SU-DHL-6 (cell line): Measurements from ENCODE around the gene FOXK2.

Experiments used
- H2AFZ ChIP-seq: fragments of 200-600 bp; sonication (generic); 2 replicates; pipeline ENCODE4 v1.6.1; 2014; ENCODE audit warnings: low read depth, mild to moderate bottlenecking, moderate library complexity, mixed read lengths, antibody characterized with exemption, low read length; ENCODE audit not compliant: severe bottlenecking
- H3F3A ChIP-seq: fragments of 200-600 bp; shearing (Covaris generic); 2 replicates; pipeline ENCODE4 v1.6.0; 2016; ENCODE audit warnings: antibody characterized with exemption, mild to moderate bottlenecking; ENCODE audit not compliant: insufficient read depth
- H3K27ac ChIP-seq: fragments of 200-600 bp; sonication (generic); 2 replicates; pipeline ENCODE4 v1.5.1; 2016; ENCODE audit warnings: low read depth, mild to moderate bottlenecking, low read length, moderate library complexity, mixed read lengths
- H3K27me3 ChIP-seq: fragments of 200-600 bp; sonication (generic), shearing (Covaris generic); 2 replicates; pipeline ENCODE4 v1.6.0; 2014; ENCODE audit warnings: mild to moderate bottlenecking, low read length
- H3K36me3 ChIP-seq: fragments of 200-600 bp; sonication (generic); 2 replicates; pipeline ENCODE4 v1.6.1; 2014; ENCODE audit warnings: mild to moderate bottlenecking, low read length, mixed read lengths
- H3K4me2 ChIP-seq: fragments of 300-600, 200-600 bp; shearing (Covaris generic), sonication (generic); 2 replicates; pipeline ENCODE4 v1.6.0; 2014; ENCODE audit warnings: low read length, low read depth, mild to moderate bottlenecking; ENCODE audit not compliant: poor library complexity, severe bottlenecking
- H3K4me3 ChIP-seq: fragments of 200-600 bp; sonication (generic); 2 replicates; pipeline ENCODE4 v1.5.1; 2014; ENCODE audit warnings: antibody characterized with exemption, low read length, mild to moderate bottlenecking, mixed read lengths; ENCODE audit not compliant: insufficient read depth, poor library complexity, severe bottlenecking
- H3K79me2 ChIP-seq: fragments of 200-600 bp; sonication (generic); 2 replicates; pipeline ENCODE4 v1.6.1; 2014; ENCODE audit warnings: mild to moderate bottlenecking, low read length, moderate library complexity; ENCODE audit not compliant: insufficient read depth
- H3K9ac ChIP-seq: fragments of 200-600 bp; sonication (generic); 2 replicates; pipeline ENCODE4 v1.7.0; 2014; ENCODE audit warnings: mild to moderate bottlenecking, low read length
- H3K9me2 ChIP-seq: fragments of 200-600 bp; sonication (generic); replicated peaks from 2 replicates; pipeline ENCODE4 v1.6.1; 2014; ENCODE audit warnings: low read length; ENCODE audit not compliant: insufficient read depth
- H3K9me3 ChIP-seq: fragments of 200-600 bp; sonication (generic); 2 replicates; pipeline ENCODE4 v1.6.1; 2014; ENCODE audit warnings: low read length, mixed read lengths; ENCODE audit not compliant: insufficient read depth
- H4K20me1 ChIP-seq: fragments of 200-600 bp; sonication (generic); 2 replicates; pipeline ENCODE4 v1.6.1; 2014; ENCODE audit warnings: low read depth, mild to moderate bottlenecking, antibody characterized with exemption, low read length, moderate library complexity, mixed read lengths
- EZH2phosphoT487 ChIP-seq: fragments of 200-600 bp; sonication (generic), shearing (Covaris generic); conservative IDR thresholded peaks from 2 replicates; pipeline ENCODE4 v1.6.1; 2018; ENCODE audit warnings: mild to moderate bottlenecking, antibody characterized with exemption, low read length, moderate library complexity, mixed read lengths
- TF ChIP-seq, protein P1 (sequence below): fragments of 200-600 bp; sonication (generic); IDR thresholded peaks from one replicate; pipeline ENCODE4 v1.5.1; 2017; ENCODE audit warnings: antibody characterized with exemption, mild to moderate bottlenecking, low read length, moderate library complexity; ENCODE audit not compliant: insufficient read depth, poor library complexity, severe bottlenecking

The FOXK2 gene

DNA sequence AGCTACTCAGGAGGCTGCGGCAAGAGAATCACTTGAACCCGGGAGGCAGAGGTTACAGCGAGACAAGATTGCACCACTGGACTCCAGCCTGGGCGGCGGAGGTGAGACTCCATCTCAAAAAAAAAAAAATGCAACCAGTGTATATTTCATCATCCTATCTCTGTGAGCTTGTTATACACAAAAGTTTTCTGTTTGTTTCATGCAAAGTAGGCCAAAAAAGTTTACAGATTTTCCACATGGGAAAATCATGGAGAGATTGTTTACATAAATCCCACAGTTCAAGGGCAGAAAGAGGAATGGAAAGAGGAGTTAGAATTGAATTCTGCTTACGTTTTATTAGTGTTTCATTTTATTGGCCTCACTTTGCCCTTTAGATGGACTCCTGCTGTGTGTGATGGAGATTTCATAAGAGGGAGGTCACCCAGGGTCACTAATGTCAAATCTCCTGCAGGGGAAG lies 36.3 kb upstream of the FOXK2 start:
- Histone ChIP-seq H3K36me3 (peaks cover 2% of the 10 kb centered on the region; the same call in 1 of the 2 replicates), H3K9ac (no peak overlapping the region), H3K4me2 (no peak overlapping the region), H3K27me3 (no peaks in the 10 kb centered on the region), H3K9me3 (no peaks in the 10 kb centered on the region), H3K9me2 (no peaks in the 10 kb centered on the region), H3K79me2 (no peaks in the 10 kb centered on the region), H4K20me1 (no peaks in the 10 kb centered on the region), H3K27ac (no peak overlapping the region), H3K4me3 (no peak overlapping the region), H2AFZ (no peak overlapping the region), H3F3A (no peaks in the 10 kb centered on the region)
- TF ChIP-seq EZH2phosphoT487: no peak
- TF ChIP-seq, protein P1, sequence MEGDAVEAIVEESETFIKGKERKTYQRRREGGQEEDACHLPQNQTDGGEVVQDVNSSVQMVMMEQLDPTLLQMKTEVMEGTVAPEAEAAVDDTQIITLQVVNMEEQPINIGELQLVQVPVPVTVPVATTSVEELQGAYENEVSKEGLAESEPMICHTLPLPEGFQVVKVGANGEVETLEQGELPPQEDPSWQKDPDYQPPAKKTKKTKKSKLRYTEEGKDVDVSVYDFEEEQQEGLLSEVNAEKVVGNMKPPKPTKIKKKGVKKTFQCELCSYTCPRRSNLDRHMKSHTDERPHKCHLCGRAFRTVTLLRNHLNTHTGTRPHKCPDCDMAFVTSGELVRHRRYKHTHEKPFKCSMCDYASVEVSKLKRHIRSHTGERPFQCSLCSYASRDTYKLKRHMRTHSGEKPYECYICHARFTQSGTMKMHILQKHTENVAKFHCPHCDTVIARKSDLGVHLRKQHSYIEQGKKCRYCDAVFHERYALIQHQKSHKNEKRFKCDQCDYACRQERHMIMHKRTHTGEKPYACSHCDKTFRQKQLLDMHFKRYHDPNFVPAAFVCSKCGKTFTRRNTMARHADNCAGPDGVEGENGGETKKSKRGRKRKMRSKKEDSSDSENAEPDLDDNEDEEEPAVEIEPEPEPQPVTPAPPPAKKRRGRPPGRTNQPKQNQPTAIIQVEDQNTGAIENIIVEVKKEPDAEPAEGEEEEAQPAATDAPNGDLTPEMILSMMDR: no peak

DNA sequence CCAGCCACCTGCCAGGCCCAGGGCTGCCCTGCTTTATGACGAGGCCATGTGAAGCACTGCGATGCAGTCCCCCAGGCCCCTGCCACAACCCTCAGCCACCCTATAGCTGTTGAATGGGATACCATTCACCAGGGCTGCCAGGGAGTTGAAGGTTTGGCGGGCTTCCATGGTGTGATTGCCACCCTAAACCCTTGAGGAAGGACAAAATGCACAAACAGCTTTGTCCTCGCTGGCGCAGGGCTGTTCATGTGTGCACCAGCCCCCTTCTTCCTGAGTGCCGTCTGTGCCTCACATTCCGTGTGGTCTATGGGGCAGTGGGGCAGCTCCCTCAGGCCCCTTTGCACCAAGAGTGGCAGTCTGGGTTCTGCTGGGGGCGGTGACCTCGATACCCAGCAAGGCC lies 35.7 kb upstream of the FOXK2 start:
- TF ChIP-seq EZH2phosphoT487: no peak
- TF ChIP-seq, protein P1: no peak
- no peak overlapping the region for H3K4me3 ChIP-seq
- H3K27ac ChIP-seq: no peak overlapping the region
- no peak overlapping the region for H3K4me2 ChIP-seq
- no peaks in the 10 kb centered on the region for H3K9me3 ChIP-seq
- H3K36me3 ChIP-seq: peaks cover 2% of the 10 kb centered on the region; the same call in 1 of the 2 replicates
- H4K20me1 ChIP-seq: no peaks in the 10 kb centered on the region
- H3K79me2 ChIP-seq: no peaks in the 10 kb centered on the region
- no peak overlapping the region for H3K9ac ChIP-seq
- H3K27me3 ChIP-seq: no peaks in the 10 kb centered on the region
- no peak overlapping the region for H2AFZ ChIP-seq
- no peaks in the 10 kb centered on the region for H3F3A ChIP-seq
- H3K9me2 ChIP-seq: no peaks in the 10 kb centered on the region

DNA sequence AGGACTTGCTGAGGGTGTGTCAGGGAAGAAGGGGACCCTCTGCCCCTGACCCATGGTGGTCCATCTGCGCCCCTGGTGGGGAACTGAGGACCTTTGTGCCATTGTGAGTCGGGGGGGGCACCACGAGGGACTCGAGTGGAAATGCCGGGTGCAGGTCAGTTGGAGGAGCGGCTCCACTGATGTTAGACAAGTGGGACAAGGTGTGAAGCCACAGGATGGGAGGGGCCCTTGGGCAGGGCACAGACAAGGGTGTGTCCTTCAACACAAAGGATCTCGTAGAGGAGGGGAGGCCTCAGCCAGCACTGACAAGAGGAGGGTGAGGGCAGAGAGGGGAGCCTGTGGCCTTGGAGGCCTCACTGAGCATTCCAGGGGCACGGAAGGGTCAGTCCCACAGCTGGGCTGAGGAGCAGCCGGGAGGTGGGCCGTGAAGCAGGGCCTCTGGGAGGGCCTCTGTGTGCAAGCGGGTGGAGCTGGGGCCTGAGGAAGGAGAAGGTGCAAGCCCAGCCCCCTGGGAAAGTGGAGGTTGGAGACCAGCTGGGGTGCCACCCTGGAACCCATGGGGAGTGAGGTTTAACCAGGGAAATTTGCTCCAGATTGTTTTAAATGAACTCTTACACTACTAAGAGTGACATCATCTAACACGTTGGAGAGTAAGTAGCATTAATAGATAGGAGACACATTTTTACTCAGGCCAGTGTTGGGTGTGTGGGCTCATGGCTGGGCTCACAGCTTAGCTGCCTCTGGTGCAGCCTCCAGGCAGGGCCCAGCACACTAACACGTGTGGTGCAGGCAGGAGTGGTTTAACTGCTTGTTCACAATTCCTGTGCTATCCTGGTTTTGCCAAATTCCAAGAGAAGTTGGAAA lies 33.1 kb upstream of the FOXK2 start:
- no peaks in the 10 kb centered on the region for H3K79me2 ChIP-seq
- no peak overlapping the region for H3K4me3 ChIP-seq
- no peaks in the 10 kb centered on the region for H3K9me2 ChIP-seq
- no peaks in the 10 kb centered on the region for H3K9me3 ChIP-seq
- H4K20me1 ChIP-seq: no peaks in the 10 kb centered on the region
- H3K9ac ChIP-seq: no peak overlapping the region
- no peak for TF ChIP-seq EZH2phosphoT487
- TF ChIP-seq, protein P1: no peak
- no peak overlapping the region for H3K4me2 ChIP-seq
- no peak overlapping the region for H2AFZ ChIP-seq
- peaks cover 2% of the 10 kb centered on the region; the same call in 1 of the 2 replicates for H3K36me3 ChIP-seq
- no peaks in the 10 kb centered on the region for H3K27me3 ChIP-seq
- no peak overlapping the region for H3K27ac ChIP-seq
- no peaks in the 10 kb centered on the region for H3F3A ChIP-seq
